ENCODE measurements around the gene CYB5R4. TPM values are rescaled to one million over a fixed set of nuclear protein-coding genes. Genes with fewer than 3 reads are reported as not detected.

Gene CYB5R4
- total and polyA plus RNA-seq, 2 donors (not counting 1 experiment from before 2014, with no cell fraction given), result 11.8 to 39.6 TPM

GRCh38 chr6:83985715-83986114, 126.2 kb downstream of the CYB5R4 start:
- TF ChIP-seq CTCF (IDR thresholded peaks at IDR 0.05) (no peak), EZH2 (IDR thresholded peaks at IDR 0.05; ENCODE audit: borderline replicate concordance, insufficient read depth, low read depth, low read length, poor library complexity, severe bottlenecking) (no peak)
- H3K9me3 ChIP-seq (ENCODE audit: control extremely low read depth in 1 of 3, control insufficient read depth in 2 of 3, insufficient read depth in 1 of 3, low read length in 2 of 3), result peaks cover 0 to under 1% (median 0%) of the 10 kb centered on the region in 3 donors
- Mint-ChIP-seq H3K4me1 (no peaks in the 10 kb centered on the region), H3K27ac (no peak overlapping the region), H3K4me3 (no peak overlapping the region), H3K27me3 (no peaks in the 10 kb centered on the region), H3K9me3 (ENCODE audit: insufficient read depth) (no peaks in the 10 kb centered on the region)
- no peak overlapping the region for H3K9ac ChIP-seq (ENCODE audit: low read length)
- no peak overlapping the region for H2AFZ ChIP-seq (ENCODE audit: insufficient read depth, low read depth, low read length, poor library complexity, severe bottlenecking)
- DNase-seq (no peak), ATAC-seq (ENCODE audit: low read depth) (no peak)
- no peak overlapping the region for H3K27ac ChIP-seq (ENCODE audit: low read length in 2 of 2)
- no peak overlapping the region for H3K4me3 ChIP-seq (ENCODE audit: control extremely low read depth in 1 of 5, extremely low read depth in 1 of 5, insufficient read depth in 1 of 5, low read depth in 2 of 5, low read length in 4 of 5)
- H3K27me3 ChIP-seq (replicated peaks in 1 of 4; ENCODE audit: control extremely low read depth in 1 of 4, control insufficient read depth in 3 of 4, insufficient read depth in 4 of 4, low read length in 3 of 4), result no peaks in the 10 kb centered on the region
- intact Hi-C loops (cut with micrococcal nuclease), result no loop called here
- H3K36me3 ChIP-seq (replicated peaks in 1 of 2; ENCODE audit: control extremely low read depth in 1 of 2, control insufficient read depth in 1 of 2, extremely low read depth in 1 of 2, insufficient read depth in 2 of 2, low read length in 1 of 2), result peaks cover 0 to 5% of the 10 kb centered on the region in 2 experiments
- H4K20me1 ChIP-seq (ENCODE audit: control insufficient read depth, insufficient read depth, low read length, poor library complexity, severe bottlenecking), result no peaks in the 10 kb centered on the region
- CTCF ChIA-PET, result no interaction called here
- H3K4me1 ChIP-seq (ENCODE audit: control insufficient read depth in 2 of 2, insufficient read depth in 2 of 2, low read length in 2 of 2), result no peaks in the 10 kb centered on the region
- POLR2A ChIA-PET, result no interaction called here
- H3K4me2 ChIP-seq (replicated peaks; ENCODE audit: low read depth, low read length, poor library complexity, severe bottlenecking), result no peak overlapping the region
- H3K79me2 ChIP-seq (ENCODE audit: control insufficient read depth, insufficient read depth, low read length), result no peaks in the 10 kb centered on the region

DNA sequence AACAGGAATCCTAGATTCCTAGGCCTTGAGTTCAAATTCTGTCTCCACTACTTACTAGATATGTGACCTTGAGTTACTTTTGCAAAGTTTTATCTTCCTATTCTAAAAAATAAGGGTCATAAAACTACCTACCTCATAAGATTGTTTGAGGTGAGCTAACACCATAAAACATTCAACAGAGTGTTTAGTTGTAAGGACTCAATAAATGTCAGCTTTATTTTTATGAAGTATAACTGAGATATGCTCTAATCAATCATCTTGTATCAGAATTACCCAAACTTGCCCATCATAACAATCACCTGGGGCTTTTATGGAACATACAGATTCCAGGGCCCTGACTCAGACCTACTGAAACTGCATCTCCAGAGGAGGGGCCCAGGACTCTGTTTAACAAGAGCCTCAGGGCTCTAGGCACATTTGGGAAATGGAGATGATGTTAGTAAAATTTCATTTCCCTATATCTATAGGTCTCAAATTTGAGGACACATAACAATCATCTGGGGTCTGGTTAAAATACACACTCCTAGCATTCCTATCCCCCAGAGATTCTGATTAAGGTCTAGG, 138.6 kb downstream of the CYB5R4 start:
- no peak overlapping the region for H3K4me3 Mint-ChIP-seq
- Histone ChIP-seq H3K9ac (ENCODE audit: low read length) (no peak overlapping the region), H3K9me3 (ENCODE audit: control extremely low read depth in 1 of 3, control insufficient read depth in 2 of 3, insufficient read depth in 1 of 3, low read length in 2 of 3) (no peaks in the 10 kb centered on the region), H3K4me2 (replicated peaks; ENCODE audit: low read depth, low read length, poor library complexity, severe bottlenecking) (no peak overlapping the region), H3K27ac (ENCODE audit: low read length in 2 of 2) (no peak overlapping the region), H3K79me2 (ENCODE audit: control insufficient read depth, insufficient read depth, low read length) (no peaks in the 10 kb centered on the region), H3K27me3 (replicated peaks in 1 of 4; ENCODE audit: control extremely low read depth in 1 of 4, control insufficient read depth in 3 of 4, insufficient read depth in 4 of 4, low read length in 3 of 4) (no peaks in the 10 kb centered on the region), H3K36me3 (replicated peaks in 1 of 2; ENCODE audit: control extremely low read depth in 1 of 2, control insufficient read depth in 1 of 2, extremely low read depth in 1 of 2, insufficient read depth in 2 of 2, low read length in 1 of 2) (no peaks in the 10 kb centered on the region), H4K20me1 (ENCODE audit: control insufficient read depth, insufficient read depth, low read length, poor library complexity, severe bottlenecking) (no peaks in the 10 kb centered on the region), H3K4me3 (ENCODE audit: control extremely low read depth in 1 of 5, extremely low read depth in 1 of 5, insufficient read depth in 1 of 5, low read depth in 2 of 5, low read length in 4 of 5) (no peak overlapping the region), H3K4me1 (ENCODE audit: control insufficient read depth in 2 of 2, insufficient read depth in 2 of 2, low read length in 2 of 2) (no peaks in the 10 kb centered on the region), H2AFZ (ENCODE audit: insufficient read depth, low read depth, low read length, poor library complexity, severe bottlenecking) (no peak overlapping the region)
- POLR2A ChIA-PET, result no interaction called here
- no peak overlapping the region for H3K27ac Mint-ChIP-seq
- CTCF ChIA-PET, result no interaction called here
- peaks cover 8% of the 10 kb centered on the region for H3K27me3 Mint-ChIP-seq
- TF ChIP-seq EZH2 (IDR thresholded peaks at IDR 0.05; ENCODE audit: borderline replicate concordance, insufficient read depth, low read depth, low read length, poor library complexity, severe bottlenecking) (no peak), CTCF (IDR thresholded peaks at IDR 0.05) (no peak)
- DNase-seq, result no peak
- peaks cover 7% of the 10 kb centered on the region for H3K9me3 Mint-ChIP-seq (ENCODE audit: insufficient read depth)
- H3K4me1 Mint-ChIP-seq, result no peaks in the 10 kb centered on the region
- ATAC-seq (ENCODE audit: low read depth), result no peak
- intact Hi-C loops (cut with micrococcal nuclease), result no loop called here
